ENCODE results near the gene MEF2A.

Gene MEF2A

DNA sequence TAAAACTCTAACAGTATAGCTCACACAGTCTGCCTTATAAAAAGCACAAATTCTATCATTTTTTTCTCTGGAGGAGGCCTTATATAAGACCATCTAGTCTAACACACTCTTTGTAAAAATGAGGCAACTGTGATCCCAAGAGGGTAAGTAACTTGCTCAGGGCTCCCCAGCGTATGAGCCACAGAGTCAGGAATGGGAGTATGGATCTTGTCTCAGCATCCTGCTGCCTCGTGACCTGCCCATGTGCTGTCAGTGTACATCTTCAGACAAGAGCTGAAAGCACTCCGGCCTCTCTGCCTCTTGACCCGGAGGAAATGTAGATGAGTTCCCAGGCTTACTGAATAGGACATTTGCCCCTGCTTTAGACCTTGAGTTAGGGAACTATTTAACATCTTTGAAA, 28.4 kb upstream of the MEF2A start:
- Histone ChIP-seq H3K27ac (peak overlapping the region; percentile 81 to 91), H3K4me3 (no peak overlapping the region)
- TF ChIP-seq, protein P1, sequence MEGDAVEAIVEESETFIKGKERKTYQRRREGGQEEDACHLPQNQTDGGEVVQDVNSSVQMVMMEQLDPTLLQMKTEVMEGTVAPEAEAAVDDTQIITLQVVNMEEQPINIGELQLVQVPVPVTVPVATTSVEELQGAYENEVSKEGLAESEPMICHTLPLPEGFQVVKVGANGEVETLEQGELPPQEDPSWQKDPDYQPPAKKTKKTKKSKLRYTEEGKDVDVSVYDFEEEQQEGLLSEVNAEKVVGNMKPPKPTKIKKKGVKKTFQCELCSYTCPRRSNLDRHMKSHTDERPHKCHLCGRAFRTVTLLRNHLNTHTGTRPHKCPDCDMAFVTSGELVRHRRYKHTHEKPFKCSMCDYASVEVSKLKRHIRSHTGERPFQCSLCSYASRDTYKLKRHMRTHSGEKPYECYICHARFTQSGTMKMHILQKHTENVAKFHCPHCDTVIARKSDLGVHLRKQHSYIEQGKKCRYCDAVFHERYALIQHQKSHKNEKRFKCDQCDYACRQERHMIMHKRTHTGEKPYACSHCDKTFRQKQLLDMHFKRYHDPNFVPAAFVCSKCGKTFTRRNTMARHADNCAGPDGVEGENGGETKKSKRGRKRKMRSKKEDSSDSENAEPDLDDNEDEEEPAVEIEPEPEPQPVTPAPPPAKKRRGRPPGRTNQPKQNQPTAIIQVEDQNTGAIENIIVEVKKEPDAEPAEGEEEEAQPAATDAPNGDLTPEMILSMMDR (IDR thresholded peaks at IDR 0.05) = no peak
- DNase-seq (ENCODE audit: low spot score) = no peak

DNA sequence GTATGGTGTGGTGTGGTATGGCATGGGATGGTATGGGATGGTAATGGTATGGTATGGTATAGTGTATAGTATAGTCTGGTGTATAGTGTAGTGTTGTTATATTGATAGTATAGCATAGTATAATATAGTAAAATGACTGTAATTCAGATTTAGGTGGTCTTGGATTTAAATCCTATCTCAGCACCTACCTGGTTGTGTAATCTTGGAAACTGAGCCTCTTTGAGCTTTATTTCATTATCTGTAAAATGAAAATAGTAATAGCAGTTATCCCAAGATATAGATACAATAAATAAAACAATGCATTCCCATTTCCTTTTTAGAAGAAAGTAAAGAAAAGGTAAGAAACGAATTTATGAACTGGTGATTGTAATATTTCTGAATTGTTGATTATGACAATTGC, 27.5 kb upstream of the MEF2A start:
- Histone ChIP-seq H3K4me3 (no peak overlapping the region), H3K27ac (no peak overlapping the region)
- no peak for DNase-seq (ENCODE audit: low spot score)
- TF ChIP-seq, protein P1 (IDR thresholded peaks at IDR 0.05) = no peak

DNA sequence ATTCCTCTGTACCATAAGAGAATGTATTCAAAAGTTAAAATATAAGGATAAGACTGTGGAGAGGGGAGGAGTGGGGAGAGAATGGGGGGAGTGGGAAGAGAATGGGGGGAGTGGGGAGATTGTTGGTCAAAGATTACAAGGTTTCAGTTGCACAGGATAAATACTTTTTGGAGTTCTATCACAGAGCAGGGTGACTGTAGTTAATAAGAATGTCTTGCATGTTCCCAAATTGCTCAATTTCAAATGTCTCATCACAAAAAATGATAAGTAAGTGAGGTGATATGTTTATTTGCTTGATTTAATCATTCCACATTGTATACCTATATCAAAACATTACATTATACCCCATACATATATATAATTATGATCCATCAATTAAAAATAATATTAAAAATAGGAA, 23.0 kb upstream of the MEF2A start:
- no peak overlapping the region for H3K4me3 ChIP-seq
- TF ChIP-seq, protein P1 (IDR thresholded peaks at IDR 0.05) = no peak
- no peak for DNase-seq (ENCODE audit: low spot score)
- H3K27ac ChIP-seq = no peak overlapping the region

DNA sequence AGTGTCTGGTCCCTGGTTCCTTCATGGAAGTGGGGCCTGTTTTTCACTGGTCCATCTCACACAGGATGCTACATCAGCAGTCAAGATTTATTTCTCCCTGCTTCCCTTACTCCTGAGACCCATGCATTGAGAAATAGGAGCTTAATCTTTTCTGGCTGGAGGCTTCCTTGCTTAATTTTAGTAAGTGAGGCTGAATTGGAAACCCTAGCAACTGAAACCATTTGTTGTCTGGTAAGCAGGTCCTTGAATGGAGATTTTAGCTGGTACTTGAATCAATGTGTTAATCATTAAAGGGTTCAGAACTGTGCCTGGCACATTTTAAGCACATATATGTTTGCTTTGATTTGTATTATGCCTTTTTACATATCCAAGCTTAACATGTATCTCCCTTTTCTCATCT, 20.2 kb upstream of the MEF2A start:
- no peak for DNase-seq (ENCODE audit: low spot score)
- H3K27ac ChIP-seq = no peak overlapping the region
- TF ChIP-seq, protein P1 (IDR thresholded peaks at IDR 0.05) = no peak
- H3K4me3 ChIP-seq = no peak overlapping the region

DNA sequence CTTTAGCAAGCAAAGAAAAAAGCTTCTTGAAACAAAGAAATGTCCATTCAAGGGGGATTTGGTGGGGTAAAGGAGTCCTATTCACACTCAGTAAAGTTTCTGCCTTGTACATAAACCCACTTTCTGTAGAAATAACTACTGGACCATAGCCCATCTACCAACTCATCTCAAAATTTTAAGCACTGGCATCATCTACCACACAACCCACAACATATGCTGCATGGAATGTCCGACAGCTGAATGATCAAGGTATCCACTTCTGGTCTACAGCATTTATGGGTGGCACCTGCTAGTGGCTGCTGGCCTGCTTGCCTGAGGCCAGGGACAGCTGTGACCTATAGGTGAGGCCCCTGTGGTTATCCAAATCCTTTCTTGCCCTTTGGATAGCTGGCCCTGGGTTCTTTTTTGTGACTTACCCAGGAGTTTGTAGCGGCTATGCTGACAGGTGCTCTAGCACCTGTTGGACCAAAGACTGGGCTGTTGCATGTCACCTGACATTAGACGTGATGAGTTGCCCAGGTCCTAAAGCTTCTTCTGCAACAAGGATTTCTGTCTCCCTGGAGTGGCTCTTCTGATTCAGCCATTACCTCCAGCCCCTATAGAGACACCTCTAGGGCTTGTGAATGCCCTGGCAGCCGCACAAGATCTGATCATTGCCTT, 19.2 kb upstream of the MEF2A start:
- Histone ChIP-seq H3K4me3 (no peak overlapping the region), H3K27ac (no peak overlapping the region)
- DNase-seq (ENCODE audit: low spot score) = no peak
- TF ChIP-seq, protein P1 (IDR thresholded peaks at IDR 0.05) = no peak

DNA sequence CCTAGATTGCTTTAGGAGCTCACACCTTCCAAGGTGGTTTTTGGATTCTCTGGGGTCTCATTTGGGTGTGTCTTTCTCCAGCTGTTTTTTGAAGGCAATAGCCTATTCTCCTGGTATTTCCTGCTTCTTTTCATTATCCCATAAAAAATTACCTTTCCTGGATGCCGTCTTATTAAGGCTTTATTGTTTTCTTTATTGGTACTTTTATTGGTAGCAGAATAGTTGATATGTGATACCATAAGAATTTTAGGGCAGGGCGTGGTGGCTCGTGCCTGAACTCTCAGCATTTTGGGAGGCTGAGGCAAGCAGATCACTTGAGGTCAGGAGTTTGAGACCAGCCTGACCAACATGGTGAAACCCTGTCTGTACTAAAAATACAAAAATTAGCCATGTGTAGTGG, 18.3 kb upstream of the MEF2A start:
- TF ChIP-seq, protein P1 (IDR thresholded peaks at IDR 0.05) = no peak
- Histone ChIP-seq H3K4me3 (no peak overlapping the region), H3K27ac (no peak overlapping the region)
- no peak for DNase-seq (ENCODE audit: low spot score)

DNA sequence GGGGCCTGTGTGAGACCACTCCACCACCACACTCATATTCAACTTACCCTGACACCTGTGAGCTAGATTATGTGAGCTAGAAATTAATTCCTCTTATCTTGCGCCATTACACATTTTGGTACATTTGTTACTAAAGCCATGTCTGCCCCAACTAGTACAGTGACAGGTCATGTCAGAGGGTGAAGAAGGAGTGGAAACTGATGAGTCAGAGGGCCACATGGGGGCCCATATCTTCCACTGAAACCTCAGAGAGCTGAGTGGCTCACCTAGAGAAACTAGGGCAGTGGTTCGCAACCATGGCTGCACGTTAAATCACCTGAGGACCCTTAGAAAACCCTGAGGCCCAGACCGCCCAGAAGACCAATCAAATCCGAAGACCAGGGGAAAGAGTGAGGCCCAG, 15.7 kb upstream of the MEF2A start:
- no peak overlapping the region for H3K27ac ChIP-seq
- no peak overlapping the region for H3K4me3 ChIP-seq
- TF ChIP-seq, protein P1 (IDR thresholded peaks at IDR 0.05) = no peak
- no peak for DNase-seq (ENCODE audit: low spot score)
